Esophagus muscularis mucosa (tissue), 4 donors: ENCODE results near the gene KRTAP11-1. TPM values are rescaled to one million over a fixed set of nuclear protein-coding genes. Genes with fewer than 3 reads are reported as not detected.

ENCODE experiments used
- DNase-seq: peaks from one replicate; pipeline ENCODE4 v3.0.0-alpha.2; 2017; ENCODE audit errors: extremely low spot score
- H3K27ac ChIP-seq, 4 donors: fragments of 200-600 bp; sonication (generic); replicated peaks in 1 of 4; 1 replicate in 3 of 4; 2 replicates in 1 of 4; pipeline ENCODE4 v1.5.1; 2016 to 2019; ENCODE audit warnings: mild to moderate bottlenecking in 1 of 4
- H3K27me3 ChIP-seq, 4 donors: fragments of 200-600 bp; sonication (generic); one replicate each; pipeline versions ENCODE4 v1.5.1 to v1.6.0; 2016 to 2019
- H3K36me3 ChIP-seq, 4 donors: fragments of 200-600 bp; sonication (generic); one replicate each; pipeline ENCODE4 v1.5.1; 2016 to 2019
- H3K4me1 ChIP-seq, 4 donors: fragments of 200-600 bp; sonication (generic); one replicate each; pipeline ENCODE4 v1.5.1; 2016 to 2019
- H3K4me3 ChIP-seq, 4 donors: fragments of 200-600 bp; sonication (generic); 1 replicate in 2 of 4; 2 replicates in 2 of 4; pipeline ENCODE4 v1.5.1; 2016 to 2019; ENCODE audit warnings: mild to moderate bottlenecking in 4 of 4, moderate library complexity in 1 of 4
- H3K9me3 ChIP-seq, 4 donors: fragments of 200-600 bp; sonication (generic); 1 replicate in 3 of 4; 2 replicates in 1 of 4; pipeline ENCODE4 v1.5.1; 2016 to 2019
- CTCF ChIP-seq, 3 experiments: fragments of 200-600 bp in 2 of 3; fragments of 450-650 bp in 1 of 3; sonication (generic) in 2 of 3; IDR thresholded peaks; one replicate each; pipeline ENCODE4 v1.5.1; 2017 to 2019; ENCODE audit warnings: antibody characterized with exemption in 3 of 3, mild to moderate bottlenecking in 2 of 3, moderate library complexity in 1 of 3
- EP300 ChIP-seq: sonication (generic); formaldehyde crosslinking; IDR thresholded peaks from one replicate; pipeline ENCODE4 v1.6.1; 2017; ENCODE audit warnings: antibody characterized with exemption
- POLR2A ChIP-seq: fragments of 450-650 bp; IDR thresholded peaks from one replicate; pipeline ENCODE4 v1.6.1; 2017; ENCODE audit warnings: antibody characterized with exemption, moderate library complexity, mild to moderate bottlenecking, low read depth
- POLR2AphosphoS5 ChIP-seq, 2 donors: sonication (generic); formaldehyde crosslinking; IDR thresholded peaks; one replicate each; pipeline ENCODE4 v1.6.1; 2017; ENCODE audit warnings: antibody characterized with exemption in 2 of 2
- WGBS: methylation state at CpG from one replicate; pipeline ENCODE4 v1.1.5; 2018; 5-methylcytosine and 5-hydroxymethylcytosine counted together
- intact Hi-C: fragments of 100-400 bp; cut with DNase I; formaldehyde crosslinking; loops from one replicate; pipeline ENCODE4 v1.15.1; 2023
- total RNA-seq, 4 donors: library from RNA; depleted of rRNA; stranded (reverse); fragments of >200 nt; gene quantifications; one replicate each; pipeline versions ENCODE4 v1.1.0 to v1.2.1, GENCODE V29; 2016

KRTAP11-1 gene
- total RNA-seq, 4 donors from 2014 or later, result not detected

- Histone ChIP-seq H3K27ac (no peak overlapping the region), H3K4me3 (no peak overlapping the region), H3K4me1 (no peaks in the 10 kb centered on the region), H3K36me3 (no peaks in the 10 kb centered on the region), H3K9me3 (no peaks in the 10 kb centered on the region), H3K27me3 (no peaks in the 10 kb centered on the region)
- TF ChIP-seq POLR2AphosphoS5 (IDR thresholded peaks at IDR 0.05) (no peak), CTCF (IDR thresholded peaks at IDR 0.05) (no peak), POLR2A (no peak), EP300 (no peak)
- DNase-seq, result no peak
- intact Hi-C loops, result no loop called here
- 84% methylated on average over 8 of the region's 8 CpGs for WGBS
These were observed 1.7 kb upstream of the KRTAP11-1 start for GRCh38 chr21:30882866-30883597.

- H3K4me3 ChIP-seq, result no peak overlapping the region
- no peaks in the 10 kb centered on the region for H3K4me1 ChIP-seq
- H3K27me3 ChIP-seq, result no peaks in the 10 kb centered on the region
- no peak overlapping the region for H3K27ac ChIP-seq
- no peaks in the 10 kb centered on the region for H3K36me3 ChIP-seq
- intact Hi-C loops, result no loop called here
- no peaks in the 10 kb centered on the region for H3K9me3 ChIP-seq
- no peak for DNase-seq
- 95% methylated on average over 8 of the region's 12 CpGs for WGBS
- no peak for TF ChIP-seq EP300
- TF ChIP-seq POLR2AphosphoS5 (IDR thresholded peaks at IDR 0.05), result no peak
- no peak for TF ChIP-seq CTCF (IDR thresholded peaks at IDR 0.05)
- no peak for TF ChIP-seq POLR2A
These were observed 466 bp downstream of the KRTAP11-1 start for GRCh38 chr21:30880914-30881313.

- TF ChIP-seq EP300 (no peak), POLR2AphosphoS5 (IDR thresholded peaks at IDR 0.05) (no peak), CTCF (IDR thresholded peaks at IDR 0.05) (no peak), POLR2A (no peak)
- Histone ChIP-seq H3K4me1 (no peaks in the 10 kb centered on the region), H3K9me3 (no peaks in the 10 kb centered on the region), H3K36me3 (no peaks in the 10 kb centered on the region), H3K27ac (no peak overlapping the region), H3K4me3 (no peak overlapping the region), H3K27me3 (no peaks in the 10 kb centered on the region)
- DNase-seq, result no peak
- intact Hi-C loops, result no loop called here
- 34% methylated on average over 2 of the region's 2 CpGs for WGBS
These were observed 6.9 kb downstream of the KRTAP11-1 start for GRCh38 chr21:30874526-30874925.

- no peak for DNase-seq
- TF ChIP-seq EP300 (no peak), POLR2A (no peak), CTCF (IDR thresholded peaks at IDR 0.05) (no peak), POLR2AphosphoS5 (IDR thresholded peaks at IDR 0.05) (no peak)
- no peaks in the 10 kb centered on the region for H3K27me3 ChIP-seq
- intact Hi-C loops, result no loop called here
- no peaks in the 10 kb centered on the region for H3K36me3 ChIP-seq
- 83% methylated on average over 9 of the region's 9 CpGs for WGBS
- H3K9me3 ChIP-seq, result peaks cover 0 to 14% (median 2%) of the 10 kb centered on the region in 4 donors
- H3K27ac ChIP-seq, result no peak overlapping the region
- no peak overlapping the region for H3K4me3 ChIP-seq
- no peaks in the 10 kb centered on the region for H3K4me1 ChIP-seq
These were observed 33.5 kb downstream of the KRTAP11-1 start for GRCh38 chr21:30847627-30848500.
